NCI-H1105 (cell line): ENCODE measurements around the gene RPP40.

ENCODE experiments used
- DNase-seq: peaks from one replicate; lab custom pipeline; 2025; lab: John Stamatoyannopoulos, UW

RPP40 gene

DNA sequence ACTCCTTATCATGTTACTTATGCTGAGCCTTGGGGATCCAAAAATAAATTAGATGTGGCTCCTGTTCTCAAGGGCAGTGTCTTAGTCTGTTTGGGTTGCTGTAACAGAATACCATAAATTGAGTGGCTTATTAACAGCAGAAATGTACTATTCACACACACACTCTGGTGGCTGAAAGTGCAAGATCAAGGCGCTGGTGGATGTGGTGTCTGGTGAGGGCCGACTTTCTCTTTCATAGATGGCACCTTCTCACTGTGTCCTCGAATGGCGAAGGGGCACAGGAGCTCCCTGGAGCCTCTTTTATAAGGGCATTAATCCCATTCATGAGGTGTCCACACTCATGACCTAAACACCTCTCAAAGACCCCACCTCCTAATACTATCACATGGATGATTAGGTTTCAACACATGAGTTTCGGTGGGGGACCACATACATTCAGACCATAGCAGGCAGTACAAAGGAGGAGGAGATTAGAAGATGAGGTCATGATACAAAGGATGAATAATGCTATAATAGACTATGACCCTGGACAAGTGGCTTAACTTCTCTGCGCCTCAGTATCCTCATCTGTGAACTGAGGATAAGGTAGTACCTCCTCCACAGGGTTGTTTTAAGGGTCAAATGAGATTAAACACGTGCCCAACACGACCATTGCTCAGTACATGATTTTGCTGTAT, 34.1 kb downstream of the RPP40 start:
- no peak for DNase-seq

DNA sequence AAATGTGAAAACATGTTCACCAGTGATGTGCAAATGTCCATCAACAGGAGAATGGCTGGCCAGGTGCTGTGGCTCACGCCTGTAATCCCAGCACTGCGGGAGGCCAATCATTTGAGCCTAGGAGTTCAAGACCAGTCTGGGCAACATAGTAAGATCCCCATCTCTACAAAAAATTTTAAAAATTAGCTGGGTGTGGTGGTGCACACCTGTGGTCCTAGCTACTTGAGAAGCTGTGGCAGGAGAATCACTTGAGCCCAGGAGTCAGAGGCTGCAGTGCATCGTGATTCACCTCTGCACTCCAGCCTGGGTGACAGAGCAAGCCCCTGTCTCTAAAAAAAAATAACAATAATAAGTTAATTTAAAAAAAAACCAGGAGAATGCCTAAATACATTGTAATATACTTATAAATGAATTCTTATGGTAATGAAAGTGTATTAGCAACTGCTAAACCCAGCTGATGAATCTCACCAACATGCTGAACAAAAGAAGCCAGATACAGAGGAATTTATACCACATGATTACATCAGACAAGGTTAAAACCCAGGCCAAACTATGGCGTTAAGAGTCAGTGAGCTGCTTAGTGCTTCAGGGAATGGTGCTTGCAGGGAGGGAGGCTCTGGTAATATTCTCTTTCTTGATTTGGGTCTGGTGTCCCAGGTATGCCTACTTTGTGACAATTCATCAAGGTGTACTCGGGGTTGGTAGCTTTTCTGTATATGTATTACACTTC, 36.4 kb downstream of the RPP40 start:
- DNase-seq: no peak

DNA sequence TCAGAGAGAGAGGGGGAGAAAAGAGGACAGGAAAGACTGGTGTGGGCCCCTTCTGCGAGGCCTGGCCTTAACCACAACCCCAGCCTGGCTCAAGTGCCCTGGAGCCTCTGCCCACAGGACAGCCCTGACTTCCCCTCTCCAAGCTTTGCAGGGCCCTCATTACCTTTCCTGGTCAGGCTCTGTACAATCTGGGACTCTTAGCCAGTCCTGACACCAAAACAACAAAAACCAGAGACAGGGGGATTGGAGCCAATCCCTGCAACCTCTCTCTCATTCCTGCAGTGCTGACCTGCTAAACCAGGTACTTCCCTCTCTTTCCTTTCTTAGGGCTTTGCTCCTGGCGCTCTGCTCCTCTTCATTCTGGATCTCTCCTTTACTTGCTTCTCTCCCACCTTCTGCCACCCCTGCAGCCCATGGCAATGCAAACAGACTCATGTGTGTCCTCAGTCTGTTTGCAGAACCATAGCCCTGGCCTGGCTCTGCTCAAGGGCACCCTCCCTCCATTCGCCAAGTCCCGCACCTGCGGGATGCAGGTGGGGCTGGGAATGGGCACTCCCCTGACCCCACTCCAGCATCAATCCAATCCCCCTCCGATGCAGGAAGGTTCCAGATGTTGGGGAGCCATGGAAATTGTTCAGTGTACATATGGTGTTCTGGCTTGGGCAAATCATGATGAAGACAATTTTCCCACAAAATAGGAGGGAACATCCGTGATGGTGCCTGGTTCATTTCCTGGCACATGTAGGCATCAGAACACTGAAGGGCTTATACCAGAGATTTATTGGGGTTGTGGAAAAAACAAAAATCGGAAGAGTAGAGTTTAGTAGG, 38.1 kb downstream of the RPP40 start:
- no peak for DNase-seq

GRCh38 chr6:4964675-4965561, 38.9 kb downstream of the RPP40 start:
- DNase-seq: no peak

- no peak for DNase-seq
These were observed 40.9 kb downstream of the RPP40 start for GRCh38 chr6:4962905-4963304.

- DNase-seq: no peak
These were observed 42.3 kb downstream of the RPP40 start for GRCh38 chr6:4961322-4962168.

- DNase-seq: no peak
These were observed 45.2 kb downstream of the RPP40 start for GRCh38 chr6:4958624-4959023.

GRCh38 chr6:4957521-4958231, 46.2 kb downstream of the RPP40 start:
- DNase-seq: no peak

- no peak for DNase-seq
These were observed 47.2 kb downstream of the RPP40 start for GRCh38 chr6:4956625-4957024.

GRCh38 chr6:4953440-4953839, 50.4 kb downstream of the RPP40 start:
- DNase-seq: no peak

- no peak for DNase-seq
These were observed 52.9 kb downstream of the RPP40 start for GRCh38 chr6:4950836-4951533.

GRCh38 chr6:4950076-4950475, 53.8 kb downstream of the RPP40 start:
- DNase-seq: no peak

DNA sequence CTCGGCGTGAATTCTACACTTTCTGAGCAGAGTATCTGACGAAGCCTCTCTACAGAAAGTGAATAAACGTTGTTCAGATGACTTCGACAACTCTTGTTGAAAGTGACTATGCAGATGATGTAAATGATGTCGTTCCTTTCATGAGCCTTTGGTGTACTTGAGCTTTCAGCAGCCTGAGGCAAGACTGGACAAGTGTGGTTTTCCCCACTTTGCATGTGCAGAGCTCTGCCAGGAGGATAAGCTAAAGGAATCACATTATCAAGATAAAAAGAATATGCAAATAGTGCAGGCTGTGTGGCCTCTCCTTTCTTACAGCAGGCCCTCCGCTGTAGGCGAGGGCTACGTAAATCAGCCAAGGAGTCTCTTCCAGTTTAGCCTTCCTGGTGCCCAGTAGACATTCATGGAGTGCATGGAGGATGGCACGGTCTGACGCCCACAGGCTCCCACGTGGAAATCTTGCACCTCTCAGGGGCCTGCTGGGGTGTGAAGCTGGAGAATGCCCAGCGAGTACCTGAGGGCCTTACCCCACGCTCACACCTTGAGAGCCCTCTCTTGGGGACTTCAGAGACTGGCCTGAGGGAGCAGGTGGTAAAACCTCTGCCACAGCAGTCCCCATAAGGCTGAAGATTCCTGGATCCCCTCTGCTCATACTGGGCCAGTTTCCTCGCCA, 54.9 kb downstream of the RPP40 start:
- DNase-seq: no peak

- no peak for DNase-seq
These were observed 56.1 kb downstream of the RPP40 start for GRCh38 chr6:4947716-4948115.

- DNase-seq: no peak
These were observed 57.3 kb downstream of the RPP40 start for GRCh38 chr6:4946521-4946920.
